ENCODE data around the gene RPL7L1.

DNA sequence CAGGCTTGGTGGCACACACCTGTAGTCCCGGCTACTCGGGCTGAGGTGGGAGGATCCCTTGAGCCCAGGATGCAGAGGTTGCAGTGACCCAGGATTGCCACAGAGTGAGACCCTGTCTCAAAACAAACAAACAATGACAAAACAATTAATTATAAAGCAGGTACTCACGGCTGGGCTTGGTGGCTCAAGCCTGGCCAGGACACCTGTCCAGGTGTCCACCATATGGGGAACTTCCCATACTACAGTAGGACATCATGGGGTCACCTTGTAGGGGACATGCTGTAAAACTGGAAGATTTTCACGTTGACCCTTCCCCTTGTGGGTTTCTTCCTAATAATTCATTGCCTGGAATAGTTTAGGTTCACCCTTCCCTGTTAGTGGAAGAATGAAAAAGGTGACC is 30.7 kb upstream of the RPL7L1 start:
- TF ChIP-seq, protein P1, sequence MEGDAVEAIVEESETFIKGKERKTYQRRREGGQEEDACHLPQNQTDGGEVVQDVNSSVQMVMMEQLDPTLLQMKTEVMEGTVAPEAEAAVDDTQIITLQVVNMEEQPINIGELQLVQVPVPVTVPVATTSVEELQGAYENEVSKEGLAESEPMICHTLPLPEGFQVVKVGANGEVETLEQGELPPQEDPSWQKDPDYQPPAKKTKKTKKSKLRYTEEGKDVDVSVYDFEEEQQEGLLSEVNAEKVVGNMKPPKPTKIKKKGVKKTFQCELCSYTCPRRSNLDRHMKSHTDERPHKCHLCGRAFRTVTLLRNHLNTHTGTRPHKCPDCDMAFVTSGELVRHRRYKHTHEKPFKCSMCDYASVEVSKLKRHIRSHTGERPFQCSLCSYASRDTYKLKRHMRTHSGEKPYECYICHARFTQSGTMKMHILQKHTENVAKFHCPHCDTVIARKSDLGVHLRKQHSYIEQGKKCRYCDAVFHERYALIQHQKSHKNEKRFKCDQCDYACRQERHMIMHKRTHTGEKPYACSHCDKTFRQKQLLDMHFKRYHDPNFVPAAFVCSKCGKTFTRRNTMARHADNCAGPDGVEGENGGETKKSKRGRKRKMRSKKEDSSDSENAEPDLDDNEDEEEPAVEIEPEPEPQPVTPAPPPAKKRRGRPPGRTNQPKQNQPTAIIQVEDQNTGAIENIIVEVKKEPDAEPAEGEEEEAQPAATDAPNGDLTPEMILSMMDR (IDR thresholded peaks at IDR 0.05; ENCODE audit: borderline replicate concordance, extremely low read depth, low read length, poor library complexity, severe bottlenecking), result no peak
- no peak for TF ChIP-seq EZH2 (IDR thresholded peaks at IDR 0.05; ENCODE audit: borderline replicate concordance, low read depth, low read length, severe bottlenecking)
